Stimulated activated effector memory CD8-positive, alpha-beta T cell treated with anti-CD3 and anti-CD28 coated beads, Interleukin-12 subunit alpha, Interleukin-12 subunit beta, amount 100 ng/mL, for 72 hours (primary cell): Measurements from ENCODE around the gene TREX2.

Experiments used
- ATAC-seq: fragments of 150-1000 bp; cut with Tn5 transposase; 2 replicates; pipeline ENCODE4 v1.10.0; 2021
- DNase-seq, 2 donors: peaks; one replicate each; pipeline ENCODE4 v3.0.0; 2021 to 2022; ENCODE audit warnings: low spot score in 2 of 2
- H3K27ac Mint-ChIP-seq: one replicate; pipeline ENCODE4 v1.8.0; 2022; ENCODE audit warnings: mild to moderate bottlenecking, mixed read lengths
- H3K36me3 Mint-ChIP-seq: one replicate; pipeline ENCODE4 v1.8.0; 2022; ENCODE audit warnings: mild to moderate bottlenecking, mixed read lengths
- H3K4me1 Mint-ChIP-seq: one replicate; pipeline ENCODE4 v1.8.0; 2022; ENCODE audit warnings: mixed read lengths
- H3K4me3 Mint-ChIP-seq: one replicate; pipeline ENCODE4 v1.8.0; 2022; ENCODE audit warnings: mild to moderate bottlenecking, mixed read lengths
- H3K9me3 Mint-ChIP-seq: one replicate; pipeline ENCODE4 v1.8.0; 2022; ENCODE audit warnings: mixed read lengths

Gene TREX2

GRCh38 chrX:153440556-153441135 is 5.2 kb downstream of the TREX2 start:
- DNase-seq (no peak), ATAC-seq (no peak)
- Mint-ChIP-seq H3K36me3 (no peaks in the 10 kb centered on the region), H3K9me3 (no peaks in the 10 kb centered on the region), H3K4me3 (no peak overlapping the region), H3K27ac (no peak overlapping the region), H3K4me1 (no peaks in the 10 kb centered on the region)

- Mint-ChIP-seq H3K9me3 (no peaks in the 10 kb centered on the region), H3K36me3 (no peaks in the 10 kb centered on the region), H3K4me3 (no peak overlapping the region), H3K27ac (no peak overlapping the region), H3K4me1 (no peaks in the 10 kb centered on the region)
- no peak for DNase-seq
- ATAC-seq = no peak
Observed at GRCh38 chrX:153439977-153440376, 5.9 kb downstream of the TREX2 start.

GRCh38 chrX:153438532-153438931 is 7.3 kb downstream of the TREX2 start:
- DNase-seq (no peak), ATAC-seq (no peak)
- H3K27ac Mint-ChIP-seq = no peak overlapping the region
- no peak overlapping the region for H3K4me3 Mint-ChIP-seq
- H3K36me3 Mint-ChIP-seq = no peaks in the 10 kb centered on the region
- H3K4me1 Mint-ChIP-seq = no peaks in the 10 kb centered on the region
- H3K9me3 Mint-ChIP-seq = no peaks in the 10 kb centered on the region

- no peak overlapping the region for H3K4me3 Mint-ChIP-seq
- H3K27ac Mint-ChIP-seq = no peak overlapping the region
- no peaks in the 10 kb centered on the region for H3K9me3 Mint-ChIP-seq
- ATAC-seq = no peak
- no peak for DNase-seq
- H3K4me1 Mint-ChIP-seq = no peaks in the 10 kb centered on the region
- no peaks in the 10 kb centered on the region for H3K36me3 Mint-ChIP-seq
Observed at GRCh38 chrX:153435845-153436244, 10.0 kb downstream of the TREX2 start.

- DNase-seq (no peak), ATAC-seq (no peak)
- no peaks in the 10 kb centered on the region for H3K4me1 Mint-ChIP-seq
- H3K27ac Mint-ChIP-seq = no peak overlapping the region
- no peaks in the 10 kb centered on the region for H3K36me3 Mint-ChIP-seq
- H3K9me3 Mint-ChIP-seq = peaks cover 2% of the 10 kb centered on the region
- no peak overlapping the region for H3K4me3 Mint-ChIP-seq
Observed at GRCh38 chrX:153434801-153435200, 11.1 kb downstream of the TREX2 start.

GRCh38 chrX:153433781-153434285 is 12.0 kb downstream of the TREX2 start:
- no peak for ATAC-seq

GRCh38 chrX:153433161-153433680 is 12.6 kb downstream of the TREX2 start:
- Mint-ChIP-seq H3K27ac (no peak overlapping the region), H3K36me3 (no peaks in the 10 kb centered on the region), H3K9me3 (peaks cover 2% of the 10 kb centered on the region), H3K4me3 (no peak overlapping the region), H3K4me1 (no peaks in the 10 kb centered on the region)
- ATAC-seq = no peak
- no peak for DNase-seq

More at GRCh38 chrX:153433781-153434285, 12.0 kb downstream of the TREX2 start:
- Mint-ChIP-seq H3K9me3 (peaks cover 2% of the 10 kb centered on the region), H3K4me1 (no peaks in the 10 kb centered on the region), H3K36me3 (no peaks in the 10 kb centered on the region), H3K27ac (no peak overlapping the region), H3K4me3 (no peak overlapping the region)
- no peak for DNase-seq

- peaks cover 2% of the 10 kb centered on the region for H3K9me3 Mint-ChIP-seq
Observed at GRCh38 chrX:153430796-153431195, 15.1 kb downstream of the TREX2 start.

GRCh38 chrX:153426204-153426603 is 19.7 kb downstream of the TREX2 start:
- H3K9me3 Mint-ChIP-seq = peaks cover 2% of the 10 kb centered on the region
- DNase-seq = no peak
- H3K36me3 Mint-ChIP-seq = no peaks in the 10 kb centered on the region
- no peak overlapping the region for H3K27ac Mint-ChIP-seq
- H3K4me1 Mint-ChIP-seq = no peaks in the 10 kb centered on the region
- H3K4me3 Mint-ChIP-seq = no peak overlapping the region
- no peak for ATAC-seq

More at GRCh38 chrX:153430796-153431195, 15.1 kb downstream of the TREX2 start:
- H3K27ac Mint-ChIP-seq = no peak overlapping the region
- DNase-seq = no peak
- ATAC-seq = no peak
- no peak overlapping the region for H3K4me3 Mint-ChIP-seq
- no peaks in the 10 kb centered on the region for H3K4me1 Mint-ChIP-seq
- no peaks in the 10 kb centered on the region for H3K36me3 Mint-ChIP-seq

GRCh38 chrX:153423652-153424051 is 22.2 kb downstream of the TREX2 start:
- Mint-ChIP-seq H3K27ac (no peak overlapping the region), H3K9me3 (no peaks in the 10 kb centered on the region), H3K4me1 (no peaks in the 10 kb centered on the region), H3K4me3 (no peak overlapping the region), H3K36me3 (no peaks in the 10 kb centered on the region)
- no peak for ATAC-seq
- DNase-seq = no peak

- H3K36me3 Mint-ChIP-seq = no peaks in the 10 kb centered on the region
- ATAC-seq = no peak
- DNase-seq = no peak
- H3K4me3 Mint-ChIP-seq = no peak overlapping the region
- no peaks in the 10 kb centered on the region for H3K4me1 Mint-ChIP-seq
- no peaks in the 10 kb centered on the region for H3K9me3 Mint-ChIP-seq
- no peak overlapping the region for H3K27ac Mint-ChIP-seq
Observed at GRCh38 chrX:153421856-153422255, 24.0 kb downstream of the TREX2 start.

- H3K36me3 Mint-ChIP-seq = no peaks in the 10 kb centered on the region
- no peaks in the 10 kb centered on the region for H3K9me3 Mint-ChIP-seq
- no peak overlapping the region for H3K4me3 Mint-ChIP-seq
- no peak for ATAC-seq
- no peak overlapping the region for H3K27ac Mint-ChIP-seq
- DNase-seq = no peak
- H3K4me1 Mint-ChIP-seq = no peaks in the 10 kb centered on the region
Observed at GRCh38 chrX:153420851-153421599, 24.8 kb downstream of the TREX2 start.

GRCh38 chrX:153417637-153418036 is 28.2 kb downstream of the TREX2 start:
- Mint-ChIP-seq H3K4me3 (no peak overlapping the region), H3K4me1 (no peaks in the 10 kb centered on the region), H3K9me3 (no peaks in the 10 kb centered on the region), H3K27ac (no peak overlapping the region), H3K36me3 (no peaks in the 10 kb centered on the region)
- no peak for DNase-seq
- ATAC-seq = no peak

GRCh38 chrX:153416781-153417450 is 28.9 kb downstream of the TREX2 start:
- no peaks in the 10 kb centered on the region for H3K36me3 Mint-ChIP-seq
- H3K27ac Mint-ChIP-seq = no peak overlapping the region
- DNase-seq (no peak), ATAC-seq (no peak)
- H3K9me3 Mint-ChIP-seq = no peaks in the 10 kb centered on the region
- H3K4me1 Mint-ChIP-seq = peaks cover 6% of the 10 kb centered on the region
- H3K4me3 Mint-ChIP-seq = no peak overlapping the region

- ATAC-seq (no peak), DNase-seq (no peak)
- H3K4me3 Mint-ChIP-seq = no peak overlapping the region
Observed at GRCh38 chrX:153414856-153415510, 30.9 kb downstream of the TREX2 start.

More at GRCh38 chrX:153414856-153415510, 30.9 kb downstream of the TREX2 start:
- Mint-ChIP-seq H3K27ac (no peak overlapping the region), H3K36me3 (no peaks in the 10 kb centered on the region), H3K9me3 (no peaks in the 10 kb centered on the region), H3K4me1 (peaks cover 8% of the 10 kb centered on the region)
